BJ (cell line): ENCODE data around the gene ZNF277. TPM values are rescaled to one million over a fixed set of nuclear protein-coding genes. Genes with fewer than 3 reads are reported as not detected.

Source experiments
- CTCF ChIA-PET: fragments of 350-600 bp; formaldehyde crosslinking; extraction: SDS; loops from one replicate; lab custom pipeline; 2021; ENCODE audit warnings: antibody characterized with exemption, inconsistent platforms; lab: Yijun Ruan, JAX
- POLR2A ChIA-PET: fragments of 300-600 bp; sonication (Branson Sonifier 250); formaldehyde crosslinking; extraction: SDS; loops from one replicate; lab custom pipeline; 2021; ENCODE audit warnings: antibody characterized with exemption; lab: Charles Lee
- DNase-seq: peaks from one replicate; pipeline ENCODE4 v3.0.0-alpha.2; 2011; ENCODE audit warnings: low read depth
- H3K27me3 ChIP-seq: 2 replicates; pipeline ENCODE4 v1.6.0; 2011; ENCODE audit warnings: low read length; ENCODE audit not compliant: control insufficient read depth, insufficient read depth
- H3K36me3 ChIP-seq: 2 replicates; pipeline ENCODE4 v1.5.1; 2011; ENCODE audit warnings: low read length; ENCODE audit not compliant: control insufficient read depth, insufficient read depth
- H3K4me3 ChIP-seq: 2 replicates; pipeline ENCODE4 v1.5.1; 2011; ENCODE audit warnings: low read depth, mild to moderate bottlenecking, control low read depth, low read length
- CTCF ChIP-seq: IDR thresholded peaks from 2 replicates; pipeline ENCODE4 v1.5.1; 2011; ENCODE audit warnings: low read depth, mild to moderate bottlenecking, control low read depth, inconsistent platforms, low read length, moderate library complexity; ENCODE audit not compliant: insufficient read depth
- polyA plus RNA-seq: library from polyadenylated mRNA; depleted of rRNA; stranded (reverse); fragments of >200 nt; gene quantifications from 2 replicates; pipeline ENCODE4 v1.2.3, GENCODE V29; 2011

Gene ZNF277
- polyA plus RNA-seq, 1 experiment = 10.0 TPM

- Histone ChIP-seq H3K36me3 (no peaks in the 10 kb centered on the region), H3K4me3 (no peak overlapping the region), H3K27me3 (no peaks in the 10 kb centered on the region)
- ChIA-PET POLR2A (no interaction called here), CTCF (no interaction called here)
- no peak for TF ChIP-seq CTCF
- no peak for DNase-seq
Observed at GRCh38 chr7:112272921-112273561, 66.5 kb downstream of the ZNF277 start.

- TF ChIP-seq CTCF = no peak
- no peak overlapping the region for H3K4me3 ChIP-seq
- no peaks in the 10 kb centered on the region for H3K27me3 ChIP-seq
- ChIA-PET CTCF (no interaction called here), POLR2A (no interaction called here)
- H3K36me3 ChIP-seq = no peaks in the 10 kb centered on the region
- no peak for DNase-seq
Observed at GRCh38 chr7:112279042-112279441, 72.5 kb downstream of the ZNF277 start.

GRCh38 chr7:112280267-112280666, 73.8 kb downstream of the ZNF277 start:
- POLR2A ChIA-PET = no interaction called here
- no peak for DNase-seq
- Histone ChIP-seq H3K4me3 (no peak overlapping the region), H3K27me3 (no peaks in the 10 kb centered on the region), H3K36me3 (no peaks in the 10 kb centered on the region)
- CTCF ChIA-PET = interaction anchor here (0.6 kb wide), 1 partner anchor 95 kb away, joined by 3 read pairs; no protein-coding TSS in a partner anchor
- no peak for TF ChIP-seq CTCF

GRCh38 chr7:112282476-112283188, 76.1 kb downstream of the ZNF277 start:
- DNase-seq = no peak
- Histone ChIP-seq H3K27me3 (no peaks in the 10 kb centered on the region), H3K4me3 (no peak overlapping the region), H3K36me3 (no peaks in the 10 kb centered on the region)
- ChIA-PET CTCF (no interaction called here), POLR2A (no interaction called here)
- TF ChIP-seq CTCF = no peak

- CTCF ChIA-PET = no interaction called here
- H3K36me3 ChIP-seq = no peaks in the 10 kb centered on the region
- no peak for DNase-seq
- H3K4me3 ChIP-seq = no peak overlapping the region
- H3K27me3 ChIP-seq = no peaks in the 10 kb centered on the region
- POLR2A ChIA-PET = no interaction called here
- no peak for TF ChIP-seq CTCF
Observed at GRCh38 chr7:112283382-112283910, 77.0 kb downstream of the ZNF277 start.
